Suprapubic skin (tissue), 4 donors: ENCODE measurements around the gene GDF2. TPM values are rescaled to one million over a fixed set of nuclear protein-coding genes. Genes with fewer than 3 reads are reported as not detected.

Experiments used
- DNase-seq, 2 donors: peaks; one replicate each; pipeline ENCODE4 v3.0.0-alpha.2; 2019; ENCODE audit warnings: low spot score in 2 of 2
- H3K27ac ChIP-seq: fragments of 200-600 bp; sonication (generic); one replicate; pipeline ENCODE4 v1.5.1; 2019
- H3K27me3 ChIP-seq: fragments of 200-600 bp; sonication (generic); one replicate; pipeline ENCODE4 v1.5.1; 2019
- H3K36me3 ChIP-seq: fragments of 200-600 bp; sonication (generic); one replicate; pipeline ENCODE4 v1.5.1; 2019
- H3K4me1 ChIP-seq: fragments of 200-600 bp; sonication (generic); one replicate; pipeline ENCODE4 v1.5.1; 2019
- H3K4me3 ChIP-seq: fragments of 200-600 bp; sonication (generic); one replicate; pipeline ENCODE4 v1.5.1; 2019; ENCODE audit warnings: mild to moderate bottlenecking
- H3K9me3 ChIP-seq: fragments of 200-600 bp; sonication (generic); one replicate; pipeline ENCODE4 v1.5.1; 2019
- EP300 ChIP-seq: sonication (generic); formaldehyde crosslinking; IDR thresholded peaks from one replicate; pipeline ENCODE4 v1.6.1; 2017; ENCODE audit warnings: antibody characterized with exemption
- POLR2A ChIP-seq, 2 donors: fragments of 450-650 bp; IDR thresholded peaks; one replicate each; pipeline ENCODE4 v1.6.1; 2017; ENCODE audit warnings: antibody characterized with exemption in 2 of 2, mild to moderate bottlenecking in 2 of 2, moderate library complexity in 2 of 2
- POLR2AphosphoS5 ChIP-seq, 3 donors: sonication (generic); formaldehyde crosslinking; IDR thresholded peaks; one replicate each; pipeline ENCODE4 v1.6.1; 2017; ENCODE audit warnings: antibody characterized with exemption in 3 of 3
- WGBS: methylation state at CpG from one replicate; pipeline ENCODE4 v1.1.5; 2018; 5-methylcytosine and 5-hydroxymethylcytosine counted together
- total RNA-seq, 4 donors: library from RNA; depleted of rRNA; stranded (reverse); fragments of >200 nt; gene quantifications; one replicate each; pipeline ENCODE4 v1.1.0, GENCODE V29; 2016
- TF ChIP-seq, protein P1 (sequence below), 2 donors: fragments of 200-600 bp in 1 of 2; fragments of 450-650 bp in 1 of 2; sonication (generic) in 1 of 2; IDR thresholded peaks; one replicate each; pipeline ENCODE4 v1.5.1; 2016 to 2019; ENCODE audit warnings: antibody characterized with exemption in 2 of 2, mild to moderate bottlenecking in 1 of 2, moderate library complexity in 1 of 2

The GDF2 gene
- total RNA-seq, 4 donors from 2014 or later = not detected

- no peak within 1 kb of the TSS for H3K27ac ChIP-seq
- DNase-seq = peak in 1 of 2 donors; percentile 49
- H3K9me3 ChIP-seq = no peaks in the 10 kb centered on the region
- TF ChIP-seq, protein P1, sequence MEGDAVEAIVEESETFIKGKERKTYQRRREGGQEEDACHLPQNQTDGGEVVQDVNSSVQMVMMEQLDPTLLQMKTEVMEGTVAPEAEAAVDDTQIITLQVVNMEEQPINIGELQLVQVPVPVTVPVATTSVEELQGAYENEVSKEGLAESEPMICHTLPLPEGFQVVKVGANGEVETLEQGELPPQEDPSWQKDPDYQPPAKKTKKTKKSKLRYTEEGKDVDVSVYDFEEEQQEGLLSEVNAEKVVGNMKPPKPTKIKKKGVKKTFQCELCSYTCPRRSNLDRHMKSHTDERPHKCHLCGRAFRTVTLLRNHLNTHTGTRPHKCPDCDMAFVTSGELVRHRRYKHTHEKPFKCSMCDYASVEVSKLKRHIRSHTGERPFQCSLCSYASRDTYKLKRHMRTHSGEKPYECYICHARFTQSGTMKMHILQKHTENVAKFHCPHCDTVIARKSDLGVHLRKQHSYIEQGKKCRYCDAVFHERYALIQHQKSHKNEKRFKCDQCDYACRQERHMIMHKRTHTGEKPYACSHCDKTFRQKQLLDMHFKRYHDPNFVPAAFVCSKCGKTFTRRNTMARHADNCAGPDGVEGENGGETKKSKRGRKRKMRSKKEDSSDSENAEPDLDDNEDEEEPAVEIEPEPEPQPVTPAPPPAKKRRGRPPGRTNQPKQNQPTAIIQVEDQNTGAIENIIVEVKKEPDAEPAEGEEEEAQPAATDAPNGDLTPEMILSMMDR (IDR thresholded peaks at IDR 0.05) = no peak
- TF ChIP-seq POLR2AphosphoS5 (IDR thresholded peaks at IDR 0.05) (no peak), POLR2A (IDR thresholded peaks at IDR 0.05) (no peak), EP300 (no peak)
- 39% methylated on average over 7 of the region's 64 CpGs for WGBS
- peaks cover 31% of the 10 kb centered on the region for H3K4me1 ChIP-seq
- H3K27me3 ChIP-seq = peaks cover 34% of the 10 kb centered on the region
- no peaks in the 10 kb centered on the region for H3K36me3 ChIP-seq
- H3K4me3 ChIP-seq = peak within 1 kb of the TSS; percentile 64
Measured at GRCh38 chr10:47299611-47300428, 22.4 kb upstream of the GDF2 start, which contains the start of gene GDF10. GDF10 (plus strand) TSS chr10:47300197; CDS start chr10:47300652, 455 bp downstream.

GRCh38 chr10:47300429-47300931 lies 21.8 kb upstream of the GDF2 start:
- no peak for DNase-seq
- no CpG with 5 or more reads among the region's 57 CpGs for WGBS
- Histone ChIP-seq H3K27me3 (peaks cover 34% of the 10 kb centered on the region), H3K36me3 (no peaks in the 10 kb centered on the region), H3K4me1 (peaks cover 30% of the 10 kb centered on the region), H3K4me3 (peak overlapping the region; percentile 64), H3K9me3 (no peaks in the 10 kb centered on the region), H3K27ac (no peak overlapping the region)
- TF ChIP-seq, protein P1 (IDR thresholded peaks at IDR 0.05) = peak in 1 of 2 donors; percentile 20
- no peak for TF ChIP-seq EP300
- TF ChIP-seq POLR2A (IDR thresholded peaks at IDR 0.05) = no peak
- TF ChIP-seq POLR2AphosphoS5 (IDR thresholded peaks at IDR 0.05) = no peak

GRCh38 chr10:47301833-47302232 lies 20.4 kb upstream of the GDF2 start:
- 78% methylated on average over 2 of the region's 2 CpGs for WGBS
- no peak for DNase-seq
- no peaks in the 10 kb centered on the region for H3K36me3 ChIP-seq
- H3K27ac ChIP-seq = no peak overlapping the region
- TF ChIP-seq, protein P1 (IDR thresholded peaks at IDR 0.05) = no peak
- TF ChIP-seq EP300 = no peak
- TF ChIP-seq POLR2AphosphoS5 (IDR thresholded peaks at IDR 0.05) = no peak
- TF ChIP-seq POLR2A (IDR thresholded peaks at IDR 0.05) = no peak
- H3K27me3 ChIP-seq = peaks cover 34% of the 10 kb centered on the region
- peaks cover 18% of the 10 kb centered on the region for H3K4me1 ChIP-seq
- H3K9me3 ChIP-seq = no peaks in the 10 kb centered on the region
- H3K4me3 ChIP-seq = peak overlapping the region; percentile 64

GRCh38 chr10:47303105-47303504 lies 19.1 kb upstream of the GDF2 start:
- peaks cover 18% of the 10 kb centered on the region for H3K4me1 ChIP-seq
- H3K27me3 ChIP-seq = peaks cover 38% of the 10 kb centered on the region
- H3K9me3 ChIP-seq = no peaks in the 10 kb centered on the region
- TF ChIP-seq EP300 (no peak), POLR2AphosphoS5 (IDR thresholded peaks at IDR 0.05) (no peak), POLR2A (IDR thresholded peaks at IDR 0.05) (no peak)
- TF ChIP-seq, protein P1 (IDR thresholded peaks at IDR 0.05) = no peak
- H3K36me3 ChIP-seq = no peaks in the 10 kb centered on the region
- H3K4me3 ChIP-seq = no peak overlapping the region
- no peak for DNase-seq
- H3K27ac ChIP-seq = no peak overlapping the region
- 96% methylated on average over 7 of the region's 7 CpGs for WGBS

DNA sequence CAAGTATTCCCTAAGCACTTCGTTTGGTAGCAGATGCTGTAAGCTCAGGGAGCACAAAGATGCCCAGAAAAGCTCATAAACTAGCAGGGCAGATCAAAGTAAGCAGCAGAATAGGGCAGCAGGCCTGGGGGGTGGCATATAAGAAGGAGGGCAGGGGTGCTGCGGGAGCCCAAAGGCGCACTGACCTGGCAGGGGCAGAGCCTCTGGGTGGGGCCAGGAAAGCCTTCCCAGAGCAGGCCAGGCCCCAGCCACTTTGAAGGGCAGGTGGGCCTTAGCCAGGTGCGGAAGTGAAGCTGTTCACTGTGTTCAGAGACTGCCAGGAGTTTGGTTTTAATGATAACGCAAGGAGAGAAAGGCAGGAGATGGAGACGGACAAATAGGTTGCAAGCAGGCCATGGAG lies 18.4 kb upstream of the GDF2 start:
- no peaks in the 10 kb centered on the region for H3K9me3 ChIP-seq
- DNase-seq = no peak
- peaks cover 38% of the 10 kb centered on the region for H3K27me3 ChIP-seq
- H3K27ac ChIP-seq = no peak overlapping the region
- WGBS = 84% methylated on average over 6 of the region's 6 CpGs
- no peaks in the 10 kb centered on the region for H3K36me3 ChIP-seq
- H3K4me3 ChIP-seq = no peak overlapping the region
- H3K4me1 ChIP-seq = peaks cover 18% of the 10 kb centered on the region
- TF ChIP-seq, protein P1 (IDR thresholded peaks at IDR 0.05) = no peak
- TF ChIP-seq EP300 (no peak), POLR2A (IDR thresholded peaks at IDR 0.05) (no peak), POLR2AphosphoS5 (IDR thresholded peaks at IDR 0.05) (no peak)
